Activated CD4-positive, CD25-positive, alpha-beta regulatory T cell treated with anti-CD3 and anti-CD28 coated beads, Interleukin-2, amount 50 U/mL, for 24 hours (primary cell): ENCODE data around the gene SF1.

Experiments used
- ATAC-seq, 2 donors: fragments of 150-1000 bp; cut with Tn5 transposase; one replicate each; pipeline ENCODE4 v1.10.0; 2021; ENCODE audit warnings: mild to moderate bottlenecking in 1 of 2, moderate library complexity in 1 of 2

The SF1 gene

DNA sequence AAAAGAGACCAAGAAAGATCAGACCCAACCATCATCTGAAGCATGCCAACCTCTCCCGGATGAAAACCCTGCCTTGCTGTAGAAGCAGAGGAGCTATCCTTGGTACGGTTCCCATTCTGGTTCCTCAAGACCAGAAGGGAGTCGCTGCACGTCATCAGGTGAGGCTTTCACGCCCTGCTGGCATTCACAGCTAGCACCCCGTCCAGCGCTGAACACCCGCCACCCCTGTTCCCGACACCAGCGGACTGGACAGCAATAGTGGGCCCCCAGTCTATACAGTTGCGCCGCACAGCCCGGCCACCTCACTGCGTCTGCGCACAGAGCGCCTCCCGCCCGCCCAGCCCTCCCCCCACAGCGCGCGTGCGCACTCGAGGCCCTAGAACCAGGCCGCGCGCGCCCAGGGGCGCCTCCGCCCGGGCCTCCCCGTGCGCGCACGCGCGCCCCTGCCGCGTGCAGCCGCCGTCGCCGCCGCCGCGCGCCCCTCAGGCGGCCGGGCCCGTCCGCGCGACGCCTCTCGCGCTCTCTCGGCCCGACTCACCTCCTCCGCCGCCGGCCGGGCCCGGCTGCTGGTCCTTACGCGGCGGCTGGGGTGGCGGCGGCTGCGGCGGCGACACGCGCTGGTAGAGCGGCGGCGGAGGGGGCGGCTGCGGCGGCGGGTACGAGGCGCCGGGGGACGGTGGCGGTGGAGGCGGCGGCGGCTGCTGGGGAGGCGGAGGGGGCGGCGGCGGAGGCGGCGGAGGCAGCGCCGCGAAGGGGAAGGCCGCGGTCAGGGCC, 706 bp downstream of the SF1 start:
- ATAC-seq: peak in 1 of 2 donors; percentile 0

DNA sequence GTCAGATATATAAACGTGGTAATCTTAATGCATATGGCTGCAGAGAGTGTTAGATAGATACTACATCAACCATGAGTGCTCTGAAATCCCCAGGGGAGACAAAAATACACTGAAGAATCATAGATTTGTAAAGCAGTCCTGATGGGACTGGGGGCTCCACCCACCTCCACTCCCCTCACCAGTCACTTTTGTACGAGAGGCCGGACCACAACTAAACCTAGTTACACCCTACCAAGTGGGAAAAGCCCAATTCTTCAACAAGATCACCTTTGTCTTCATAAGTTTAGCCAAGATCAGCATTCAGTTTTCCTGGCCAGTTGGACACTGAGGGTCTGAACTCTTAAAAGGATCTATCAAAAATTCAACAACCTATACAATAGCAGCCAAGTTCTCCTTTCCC, 1.5 kb downstream of the SF1 start:
- no peak for ATAC-seq

GRCh38 chr11:64776425-64776824, 1.9 kb downstream of the SF1 start:
- no peak for ATAC-seq

DNA sequence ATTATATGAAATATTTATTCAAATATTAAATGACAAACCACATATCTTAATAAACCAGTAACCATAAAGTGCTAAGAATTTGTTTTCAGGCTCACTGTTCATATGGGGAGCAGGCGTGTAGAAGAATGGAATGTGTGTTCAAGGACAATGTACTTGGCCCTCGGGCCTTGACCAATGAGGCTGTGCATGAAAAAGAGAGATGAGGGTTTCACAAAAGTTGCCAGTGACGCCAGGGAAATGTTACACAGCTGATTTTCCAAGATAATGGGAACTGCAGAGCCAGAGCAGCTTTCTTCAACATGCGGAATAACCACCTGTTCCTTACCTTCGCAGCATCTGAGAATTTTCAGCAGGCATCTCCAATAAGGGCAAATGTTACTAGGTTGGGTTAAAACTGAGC, 4.2 kb downstream of the SF1 start:
- ATAC-seq: no peak

- no peak for ATAC-seq
Measured at GRCh38 chr11:64772303-64773018, 5.9 kb downstream of the SF1 start.

GRCh38 chr11:64771861-64772260, 6.5 kb downstream of the SF1 start:
- ATAC-seq: no peak

- ATAC-seq: no peak
Measured at GRCh38 chr11:64770120-64770519, 8.2 kb downstream of the SF1 start.

- ATAC-seq: no peak
Measured at GRCh38 chr11:64769283-64769682, 9.1 kb downstream of the SF1 start.

DNA sequence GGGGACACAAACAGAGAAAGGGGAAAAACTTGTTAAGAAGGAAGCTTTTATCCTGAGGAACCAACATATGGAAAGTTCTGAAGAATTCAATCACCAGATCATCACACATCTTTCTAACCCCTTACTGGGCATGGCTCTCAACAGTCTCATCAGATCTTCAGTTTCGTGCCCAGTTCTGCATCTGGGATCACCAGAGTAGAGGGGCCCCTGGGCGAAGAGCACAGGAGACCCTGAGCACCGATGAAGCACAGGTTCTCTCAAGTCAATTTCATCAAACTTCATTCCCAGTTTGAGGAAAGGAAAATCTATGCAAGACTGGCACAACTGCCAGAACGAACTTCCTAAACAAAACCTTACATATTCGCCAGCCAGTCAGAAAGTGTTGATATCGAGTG, 10.0 kb downstream of the SF1 start:
- ATAC-seq: no peak

- peak; percentile 36 to 53 for ATAC-seq
Measured at GRCh38 chr11:64767344-64768299, 10.7 kb downstream of the SF1 start.

- ATAC-seq: no peak
Measured at GRCh38 chr11:64766881-64767280, 11.5 kb downstream of the SF1 start.

DNA sequence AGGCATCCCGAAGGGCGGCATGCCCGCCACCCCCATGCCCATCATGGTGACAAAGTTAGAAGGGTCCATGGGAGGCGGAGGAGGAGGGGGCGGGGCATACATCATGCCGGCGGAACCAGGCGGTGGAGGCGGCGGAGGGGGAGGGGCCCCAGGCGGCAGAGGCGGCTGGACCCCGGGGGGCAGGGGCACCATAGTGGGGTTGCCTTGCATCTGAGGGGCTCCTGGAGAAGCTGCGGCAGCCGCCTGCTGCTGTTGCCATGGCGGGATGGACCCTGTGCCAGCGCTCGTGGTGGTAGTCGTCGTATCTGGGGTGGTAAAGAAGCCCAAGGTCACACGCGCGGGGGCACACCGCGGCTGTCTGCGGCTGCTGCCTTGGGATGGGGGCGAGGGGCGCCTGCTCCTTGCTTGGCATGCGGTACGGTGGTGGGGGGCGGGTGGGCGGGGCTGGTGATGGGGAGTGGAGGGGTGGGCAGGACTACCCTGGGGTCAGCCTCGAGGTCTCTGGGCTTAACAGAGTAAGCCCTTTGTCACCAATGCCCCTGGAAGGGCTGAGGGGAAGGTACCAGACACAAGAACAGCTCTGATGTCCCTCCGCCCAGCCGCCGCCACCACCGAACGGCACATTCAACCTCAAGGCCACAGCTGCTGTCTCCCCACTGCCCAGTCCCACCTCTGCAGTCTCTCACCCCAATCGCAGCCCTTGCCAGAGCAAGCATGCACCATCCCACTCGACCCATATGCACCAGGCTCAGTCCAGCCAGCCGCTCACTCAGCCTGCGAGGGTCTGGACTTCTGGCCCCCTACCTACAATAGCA, 12.3 kb downstream of the SF1 start:
- no peak for ATAC-seq

DNA sequence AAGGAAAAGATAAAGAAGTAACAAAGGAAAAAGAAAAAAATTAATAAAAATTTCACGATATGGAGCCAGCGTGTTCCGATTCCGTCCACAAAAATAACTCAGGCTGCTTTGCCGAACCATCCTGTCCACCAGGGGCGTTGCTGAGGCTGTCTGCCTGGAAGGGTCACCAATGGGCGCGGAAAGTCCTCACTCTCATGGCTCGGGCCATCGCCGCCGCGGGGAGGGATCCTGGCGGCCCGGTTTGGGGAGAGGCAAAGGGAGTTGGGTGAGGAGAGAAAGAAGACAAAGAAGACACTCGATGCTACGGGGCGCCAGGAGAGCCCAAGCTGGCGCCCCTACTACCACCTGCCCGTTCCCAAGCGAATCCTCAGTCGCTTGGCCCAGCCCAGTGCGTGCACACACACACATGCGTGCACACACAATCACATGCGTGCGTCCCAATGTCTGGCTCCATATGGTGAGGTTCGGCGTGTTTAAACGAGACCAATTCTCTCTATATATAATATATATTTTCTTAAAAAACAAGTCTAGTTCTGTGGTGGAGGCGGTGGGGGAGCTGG, 13.0 kb downstream of the SF1 start:
- no peak for ATAC-seq

GRCh38 chr11:64764753-64765152, 13.6 kb downstream of the SF1 start:
- no peak for ATAC-seq

DNA sequence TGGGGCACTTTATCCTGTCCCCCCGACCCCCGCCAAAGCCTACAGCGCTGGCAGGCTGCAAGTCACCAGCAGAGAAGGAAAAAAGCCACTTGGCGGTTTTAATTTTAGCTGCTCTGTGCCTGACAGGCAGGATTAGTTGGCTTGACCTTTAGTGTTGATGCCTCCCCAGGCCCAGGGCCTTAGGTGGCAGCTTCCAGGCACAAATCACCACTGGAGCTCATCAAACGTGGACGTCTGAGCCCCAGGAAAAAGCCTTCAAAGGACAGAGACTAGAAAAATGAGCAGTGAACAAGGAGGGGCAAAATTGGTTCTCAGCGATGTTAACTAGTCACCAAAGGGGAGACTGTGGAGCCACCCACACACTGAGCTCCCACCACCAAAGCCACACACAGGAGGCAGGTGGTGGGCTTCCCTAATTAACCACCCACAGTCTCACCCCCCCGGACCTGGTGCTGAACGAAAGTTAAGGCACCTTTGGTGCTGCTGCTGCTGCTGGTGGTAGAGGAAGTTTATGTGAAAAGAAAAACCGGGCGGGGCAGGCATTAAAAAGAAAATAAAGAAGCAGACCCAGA, 14.2 kb downstream of the SF1 start:
- ATAC-seq: peak; percentile 33 to 36

- ATAC-seq: no peak
Measured at GRCh38 chr11:64763526-64764039, 14.8 kb downstream of the SF1 start.

DNA sequence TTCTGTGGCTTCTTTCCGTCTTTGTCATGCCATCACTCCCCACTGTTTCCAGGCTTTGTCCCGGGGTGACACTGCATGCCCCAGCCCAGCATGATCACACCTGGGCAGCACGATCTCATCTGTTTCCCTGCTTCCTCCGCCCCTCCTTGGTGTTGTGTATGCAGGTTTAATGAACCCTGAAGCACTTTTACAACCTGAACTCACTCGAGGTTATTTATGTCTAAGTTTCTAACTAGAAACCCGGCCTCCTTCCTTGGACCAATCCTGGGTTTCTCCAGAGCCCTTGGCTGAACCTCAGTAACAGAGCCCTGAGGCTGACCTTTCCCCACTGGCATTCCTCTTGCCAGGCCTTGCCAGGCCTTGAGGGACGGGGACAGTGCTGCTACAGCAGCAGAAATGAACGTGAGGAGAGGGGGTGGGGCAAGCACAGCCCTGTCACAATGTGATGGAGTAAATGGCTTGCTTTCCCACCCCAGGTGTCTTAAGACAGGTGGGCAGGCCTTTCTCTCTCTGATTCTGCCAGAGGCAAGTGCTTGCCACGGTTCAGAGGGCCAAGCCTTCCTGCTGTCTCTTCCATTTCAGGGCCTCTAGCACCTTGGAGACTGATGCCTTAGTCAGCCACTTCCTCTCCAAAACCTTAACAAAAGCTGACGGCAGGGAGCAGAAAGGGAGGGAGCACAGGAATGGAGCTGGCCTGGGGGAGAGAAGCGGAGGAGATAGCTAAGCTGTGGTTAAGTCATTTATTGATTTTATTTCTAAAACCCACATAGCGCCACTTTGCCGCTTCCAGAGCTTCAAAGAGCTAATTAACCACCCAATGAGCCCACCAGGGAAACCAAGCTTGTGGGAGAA, 15.4 kb downstream of the SF1 start:
- peak; percentile 18 to 22 for ATAC-seq

- no peak for ATAC-seq
Measured at GRCh38 chr11:64762277-64762673, 16.1 kb downstream of the SF1 start.

DNA sequence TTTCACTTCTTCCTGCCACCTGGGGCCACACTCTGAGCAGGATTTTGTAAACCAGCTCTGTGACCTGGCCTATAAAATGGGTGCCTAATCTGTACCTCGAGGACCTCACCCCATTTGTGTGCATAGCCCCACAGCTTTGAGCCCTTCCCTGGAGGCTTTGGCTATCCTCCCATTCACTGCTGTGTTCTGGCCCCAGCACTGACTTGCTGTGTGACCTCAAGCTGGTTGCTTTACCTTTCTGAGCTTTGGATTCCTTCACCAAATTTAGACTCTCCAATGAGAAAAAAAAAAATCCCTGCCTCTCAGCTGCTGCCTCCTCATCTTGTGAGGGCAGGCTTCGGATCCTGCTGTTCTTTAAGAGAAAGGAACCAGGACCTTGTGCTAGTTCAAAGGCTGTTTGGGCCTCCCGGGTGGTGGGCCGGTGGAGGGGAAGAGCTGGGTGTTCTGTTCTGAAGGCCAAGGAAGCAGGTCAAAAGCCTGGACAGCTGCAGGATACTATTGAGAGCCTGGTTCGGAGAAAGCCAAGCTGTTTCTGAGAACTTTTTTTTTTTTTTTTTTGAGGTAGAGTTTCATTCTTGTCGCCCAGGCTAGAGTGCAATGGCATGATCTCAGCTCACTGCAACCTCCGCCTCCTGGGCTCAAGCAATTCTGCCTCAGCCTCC, 17.5 kb downstream of the SF1 start:
- ATAC-seq: no peak
